SKM-1 (cell line): ENCODE measurements around the gene SLC25A43.
"Not testable (repeated sequence)": the region's sequence is repeated elsewhere in the genome, so short reads cannot be mapped to it uniquely, and the experiment has no call there.

Source experiments
- DNase-seq: peaks from one replicate; lab custom pipeline; 2025; ENCODE audit not compliant: unreplicated experiment; lab: John Stamatoyannopoulos, UW

The SLC25A43 gene

GRCh38 chrX:119398974-119399771 is at the start of gene SLC25A43:
Gene SLC25A43 (plus strand): TSS chrX:119399336. CDS start chrX:119399404, 68 bp downstream.
- DNase-seq: no peak

GRCh38 chrX:119359618-119360382 is 39.3 kb upstream of the SLC25A43 start:
- DNase-seq: no peak

- DNase-seq: not testable (repeated sequence)
Measured at GRCh38 chrX:119361451-119361850, 37.7 kb upstream of the SLC25A43 start.

- not testable (repeated sequence) for DNase-seq
Measured at GRCh38 chrX:119362074-119362473, 37.1 kb upstream of the SLC25A43 start.

- no peak for DNase-seq
Measured at GRCh38 chrX:119363391-119363790, 35.7 kb upstream of the SLC25A43 start.

GRCh38 chrX:119371861-119372260 is 27.3 kb upstream of the SLC25A43 start:
- DNase-seq: not testable (repeated sequence)

GRCh38 chrX:119374736-119375135 is 24.4 kb upstream of the SLC25A43 start:
- DNase-seq: no peak

GRCh38 chrX:119375561-119375960 is 23.6 kb upstream of the SLC25A43 start:
- DNase-seq: no peak

GRCh38 chrX:119376312-119376711 is 22.8 kb upstream of the SLC25A43 start:
- no peak for DNase-seq

- no peak for DNase-seq
Measured at GRCh38 chrX:119381349-119381944, 17.7 kb upstream of the SLC25A43 start.

- DNase-seq: no peak
Measured at GRCh38 chrX:119382606-119383005, 16.5 kb upstream of the SLC25A43 start.

GRCh38 chrX:119386685-119387084 is 12.5 kb upstream of the SLC25A43 start:
- not testable (repeated sequence) for DNase-seq

- DNase-seq: not testable (repeated sequence)
Measured at GRCh38 chrX:119387426-119387825, 11.7 kb upstream of the SLC25A43 start.

- DNase-seq: no peak
Measured at GRCh38 chrX:119389214-119389613, 9.9 kb upstream of the SLC25A43 start.

GRCh38 chrX:119389871-119390501 is 9.2 kb upstream of the SLC25A43 start:
- no peak for DNase-seq

GRCh38 chrX:119391279-119391678 is 7.9 kb upstream of the SLC25A43 start:
- no peak for DNase-seq

- DNase-seq: no peak
Measured at GRCh38 chrX:119393144-119393543, 6.0 kb upstream of the SLC25A43 start.

- DNase-seq: no peak
Measured at GRCh38 chrX:119398587-119398973, 556 bp upstream of the SLC25A43 start.

- no peak for DNase-seq
Measured at GRCh38 chrX:119399772-119400101, 601 bp downstream of the SLC25A43 start.

- no peak for DNase-seq
Measured at GRCh38 chrX:119401569-119401968, 2.4 kb downstream of the SLC25A43 start.

GRCh38 chrX:119402588-119402987 is 3.5 kb downstream of the SLC25A43 start:
- DNase-seq: no peak
